ENCODE results near the gene JAZF1.

- TF ChIP-seq CTCF (IDR thresholded peaks at IDR 0.05) (no peak), POLR2A (IDR thresholded peaks at IDR 0.05) (no peak)
Observed at GRCh38 chr7:27918503-27918902, 262.1 kb downstream of the JAZF1 start.
